Middle frontal gyrus (tissue), 1 donor: ENCODE results near the gene PTPRN2.
"Not testable (repeated sequence)": the region's sequence is repeated elsewhere in the genome, so short reads cannot be mapped to it uniquely, and the experiment has no call there.

Source experiments
- DNase-seq: peaks from one replicate; pipeline ENCODE4 v3.0.0-alpha.2; 2015; ENCODE audit warnings: low spot score; ENCODE audit errors: extremely low spot score

Gene PTPRN2

DNA sequence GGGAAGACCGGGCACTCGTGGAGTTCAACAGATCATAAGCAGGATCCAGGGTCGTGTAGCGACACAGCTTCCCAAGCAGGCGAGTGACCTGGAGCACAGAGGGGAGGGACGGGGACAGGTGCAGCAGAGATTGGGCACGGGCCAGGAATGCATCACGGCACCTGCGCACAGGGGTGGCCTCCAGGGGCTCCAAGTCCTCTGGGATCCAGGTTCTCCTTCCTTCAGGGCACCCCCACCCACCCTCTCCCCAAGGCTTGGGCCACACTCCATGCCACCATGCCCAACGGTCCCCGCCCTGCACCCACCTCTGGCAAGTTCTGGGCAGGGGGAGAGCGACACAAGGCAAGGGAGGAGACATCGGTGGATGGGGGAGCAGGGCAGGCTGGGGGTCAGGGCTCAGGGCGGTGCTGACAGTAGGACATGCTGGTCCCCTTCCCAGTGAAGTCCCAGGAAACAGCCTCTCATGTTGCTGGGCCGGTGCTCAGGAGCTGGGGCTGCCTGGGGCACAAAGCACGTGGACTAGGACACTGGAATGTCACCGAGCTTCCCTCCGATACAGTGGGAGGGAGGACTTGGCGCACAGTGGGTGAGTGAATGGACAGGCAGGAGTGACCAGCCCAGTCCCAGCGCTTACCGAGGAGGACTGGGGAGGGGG is 597.3 kb downstream of the PTPRN2 start:
- DNase-seq = no peak

DNA sequence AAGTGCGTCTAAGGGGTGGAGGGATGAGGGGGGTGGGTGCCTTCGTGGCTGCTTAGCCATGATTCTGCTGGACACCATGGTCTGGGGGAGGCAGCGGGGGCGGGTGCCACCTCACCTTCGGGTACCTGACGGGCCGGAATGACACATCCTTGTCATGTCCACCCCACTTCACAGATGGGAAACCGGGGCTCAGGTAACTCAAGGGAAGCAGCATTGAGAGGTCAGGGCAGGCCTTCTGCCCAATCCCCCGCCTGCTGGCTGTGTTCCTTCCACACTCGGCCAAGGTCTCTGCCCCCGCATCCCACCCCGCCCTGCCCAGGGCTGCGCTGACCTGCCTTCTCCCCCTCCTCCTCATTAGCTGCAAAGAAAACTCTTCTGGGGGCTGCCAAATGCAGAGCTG is 598.0 kb downstream of the PTPRN2 start:
- DNase-seq = no peak

DNA sequence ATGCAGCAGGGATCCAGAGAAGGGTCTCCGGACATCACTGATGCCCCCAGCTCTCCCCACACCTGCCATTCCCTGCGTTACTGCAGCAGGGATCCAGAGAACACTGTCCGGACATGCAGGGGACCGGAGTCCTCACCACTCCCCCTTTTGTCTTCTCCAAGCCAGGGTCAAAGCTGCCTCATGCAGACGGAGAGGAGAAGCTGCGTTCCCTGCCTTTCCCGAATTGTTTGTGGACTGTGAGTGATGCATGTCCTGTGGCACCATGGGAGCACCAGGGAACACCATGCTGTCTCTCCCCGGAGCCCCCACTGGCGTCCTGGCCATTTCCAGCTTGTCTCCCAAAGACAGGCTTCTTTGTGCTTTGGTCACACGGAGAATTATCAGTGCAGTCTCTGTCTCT is 599.7 kb downstream of the PTPRN2 start:
- DNase-seq = no peak

DNA sequence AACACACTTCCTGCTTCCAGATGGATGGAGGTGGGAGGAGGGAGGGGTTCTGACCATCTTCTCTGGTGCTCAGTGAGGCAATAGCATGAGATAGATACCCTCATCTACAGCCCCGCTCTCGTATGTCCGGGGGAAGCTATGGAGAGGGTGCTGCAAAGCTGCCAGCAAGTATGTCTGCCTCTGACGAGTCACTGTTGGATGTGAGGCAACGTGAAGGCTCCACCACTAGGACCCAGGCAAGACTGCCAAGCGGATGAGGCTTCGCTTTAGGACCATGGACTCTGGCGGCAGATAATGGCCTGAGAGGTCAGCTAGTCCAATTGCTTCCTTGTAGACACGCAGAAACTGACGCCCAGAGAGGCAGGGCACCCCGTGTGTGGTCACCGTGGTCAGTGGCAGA is 601.6 kb downstream of the PTPRN2 start:
- no peak for DNase-seq

DNA sequence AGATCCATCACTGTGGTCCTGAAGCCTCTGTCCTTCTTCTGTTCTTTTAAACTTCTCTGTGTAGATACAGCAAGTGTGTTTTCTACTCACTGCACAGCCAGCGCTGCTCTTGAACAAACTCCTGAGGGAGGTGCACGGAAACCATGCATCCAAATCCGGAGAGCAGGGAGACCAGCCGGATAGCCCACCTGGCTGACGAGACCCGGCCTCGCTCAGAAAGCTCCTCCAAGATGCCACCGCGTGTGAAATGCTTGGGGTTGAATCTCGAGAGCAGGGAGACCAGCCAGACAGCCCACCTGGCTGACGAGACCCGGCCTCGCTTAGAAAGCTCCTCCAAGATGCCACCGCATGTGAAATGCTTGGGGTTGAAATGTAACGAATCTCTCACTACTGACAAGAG is 602.0 kb downstream of the PTPRN2 start:
- no peak for DNase-seq

DNA sequence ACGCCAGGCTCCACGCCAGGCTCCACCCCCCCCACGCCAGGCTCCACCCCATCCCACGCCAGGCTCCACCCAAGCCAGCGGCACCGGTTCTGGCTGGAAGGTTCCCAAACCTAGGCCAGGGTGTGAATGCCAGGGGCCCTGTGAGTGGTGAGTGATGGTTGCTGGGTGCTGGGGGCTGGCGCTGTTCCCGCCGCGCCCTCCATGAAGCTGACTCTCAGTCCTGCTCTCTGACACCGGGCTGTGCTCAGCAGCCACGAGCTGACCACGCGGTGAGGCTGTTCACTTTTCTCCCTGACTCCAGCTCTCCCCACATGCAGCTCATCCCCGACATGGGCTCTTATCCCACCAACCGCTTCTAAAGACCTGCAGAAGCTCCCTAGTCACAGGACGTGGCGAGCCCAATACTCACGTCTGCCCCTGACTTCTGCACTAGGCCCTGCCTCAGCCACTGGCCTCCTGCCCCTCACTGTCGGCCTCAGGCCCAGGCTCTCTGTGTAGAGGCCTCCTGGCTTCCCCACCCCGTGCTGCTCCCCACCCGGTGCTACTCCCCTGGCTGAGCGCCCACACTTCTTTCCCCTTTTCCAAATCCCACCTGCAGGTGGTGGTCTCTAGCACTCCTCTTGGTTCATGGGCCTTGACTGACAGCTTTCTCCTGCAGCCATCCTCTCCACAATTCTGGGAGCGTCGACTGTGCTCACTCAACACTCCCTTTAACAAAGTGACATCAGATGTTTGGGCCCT is 603.0 kb downstream of the PTPRN2 start:
- no peak for DNase-seq

DNA sequence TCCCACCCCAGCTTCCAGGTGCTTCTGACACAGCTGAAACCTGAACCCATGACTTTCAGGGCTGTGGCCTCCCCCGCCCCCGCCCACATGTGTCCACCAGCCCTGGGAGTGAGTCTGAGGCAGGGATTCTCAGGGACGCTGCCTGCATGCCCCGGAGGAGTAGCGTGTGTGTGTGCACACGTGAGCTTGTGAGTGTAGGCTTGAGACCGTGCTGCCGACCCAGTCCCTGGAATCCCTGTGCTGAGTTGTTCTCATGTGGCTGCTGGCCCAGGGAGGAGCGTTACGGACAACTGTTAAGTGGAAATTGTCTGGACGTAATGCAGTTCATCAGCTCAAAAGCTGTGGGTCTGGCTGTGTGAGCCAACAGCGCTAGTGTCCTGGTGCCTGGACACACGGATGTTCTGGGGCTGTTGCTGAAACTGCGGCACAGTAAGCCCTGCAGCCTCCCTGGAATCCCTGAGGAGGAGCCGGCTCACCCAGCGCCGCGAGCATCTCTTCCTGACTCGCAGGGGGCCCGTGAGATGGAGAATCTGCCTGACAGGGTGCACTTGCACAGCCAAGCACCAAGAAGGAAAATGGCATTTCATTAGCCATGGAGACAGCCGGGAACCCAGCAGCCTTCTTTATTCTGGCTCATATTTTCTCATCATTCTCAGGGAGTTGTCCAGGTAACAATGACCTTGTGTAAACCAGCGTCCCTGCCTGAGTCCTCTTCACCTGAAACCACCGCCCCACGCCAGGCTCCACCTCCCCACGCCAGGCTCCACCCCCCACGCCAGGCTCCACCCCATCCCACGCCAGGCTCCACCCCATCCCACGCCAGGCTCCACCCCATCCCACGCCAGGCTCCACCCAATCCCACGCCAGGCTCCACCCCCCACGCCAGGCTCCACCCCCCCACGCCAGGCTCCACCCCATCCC is 603.9 kb downstream of the PTPRN2 start:
- no peak for DNase-seq

DNA sequence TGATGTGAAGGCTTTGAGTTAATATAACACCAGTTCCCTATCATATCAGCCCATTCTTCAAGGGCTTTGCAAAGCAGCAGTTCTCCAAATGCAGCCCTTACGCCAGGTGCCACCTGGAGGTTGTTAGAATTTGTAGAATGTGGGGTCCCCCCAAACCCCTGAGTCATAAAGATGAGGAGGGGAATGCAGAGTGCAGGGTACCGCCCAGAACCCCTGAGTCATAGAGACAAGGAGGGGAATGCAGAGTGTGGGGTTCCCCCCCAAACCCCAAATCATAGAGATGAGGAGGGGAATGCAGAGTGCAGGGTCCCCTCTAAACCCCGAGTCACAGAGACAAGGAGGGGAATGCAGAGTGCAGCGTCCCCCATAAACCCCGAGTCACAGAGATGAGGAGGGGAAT is 605.8 kb downstream of the PTPRN2 start:
- no peak for DNase-seq

DNA sequence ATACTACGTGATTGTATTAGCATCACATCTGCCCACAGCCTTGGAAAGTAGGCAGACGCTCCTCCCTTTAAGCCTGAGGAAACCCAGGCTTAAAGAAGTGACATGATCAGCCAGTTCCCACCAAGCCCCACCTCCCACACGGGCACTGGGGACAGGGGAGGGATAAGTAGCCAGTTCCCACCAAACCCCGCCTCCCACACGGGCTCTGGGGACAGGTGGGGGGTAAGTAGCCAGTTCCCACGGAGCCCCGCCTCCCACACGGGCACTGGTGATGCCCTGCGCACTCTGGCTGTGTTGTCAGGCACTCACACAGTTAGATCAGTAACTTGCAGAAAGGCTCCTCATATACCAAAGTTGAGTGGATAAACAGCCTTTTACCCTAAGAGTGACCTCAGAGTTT is 606.8 kb downstream of the PTPRN2 start:
- DNase-seq = no peak

DNA sequence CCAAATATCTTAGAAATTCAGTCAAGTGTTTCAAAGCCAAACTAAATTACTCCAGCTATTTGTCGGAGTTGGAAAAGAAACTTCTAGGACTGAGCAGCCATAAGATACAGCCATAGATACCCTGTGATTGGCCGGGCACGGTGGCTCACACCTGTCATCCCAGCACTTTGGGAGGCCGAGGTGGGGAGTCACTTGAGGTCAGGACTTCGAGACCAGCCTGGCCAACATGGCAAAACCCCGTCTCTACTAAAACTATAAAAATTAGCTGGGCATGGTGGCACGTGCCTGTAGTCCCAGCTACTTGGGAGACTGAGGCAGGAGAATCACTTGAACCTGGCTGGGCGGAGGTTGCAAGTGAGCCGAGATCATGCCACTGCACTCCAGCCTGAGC is 607.3 kb downstream of the PTPRN2 start:
- DNase-seq = not testable (repeated sequence)

DNA sequence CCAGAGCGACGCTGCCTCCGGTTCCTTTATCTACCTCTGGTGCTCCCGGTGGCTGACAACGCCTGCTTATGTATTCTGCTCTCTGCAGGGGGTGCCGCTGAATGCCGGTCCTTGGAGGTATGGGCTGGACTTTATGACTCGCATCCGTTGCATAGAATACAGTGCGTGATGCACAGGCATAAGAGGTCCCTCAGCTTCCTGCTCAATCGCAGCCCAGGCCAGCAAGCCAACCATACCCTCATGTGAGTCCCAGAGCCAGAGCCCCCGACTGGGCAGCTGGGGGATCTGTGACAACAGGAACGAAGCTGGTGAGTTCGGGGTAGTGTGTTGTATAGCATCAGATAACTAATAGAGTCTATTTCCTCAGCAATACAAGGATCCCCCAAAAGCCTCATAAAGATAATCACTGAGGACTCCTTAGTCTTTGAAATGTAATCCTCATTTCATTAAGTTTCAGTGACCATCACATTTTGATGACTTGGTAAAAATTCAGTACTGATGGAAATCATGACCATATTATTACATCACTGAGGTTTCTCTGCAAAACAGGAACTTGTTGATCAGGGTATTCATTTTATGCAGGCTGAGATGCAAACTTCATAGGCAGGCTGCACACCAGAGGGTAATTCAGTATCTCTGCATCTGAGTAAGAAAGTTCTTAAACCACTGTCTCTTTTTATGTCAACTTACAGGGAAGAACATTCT is 607.8 kb downstream of the PTPRN2 start:
- DNase-seq = no peak

DNA sequence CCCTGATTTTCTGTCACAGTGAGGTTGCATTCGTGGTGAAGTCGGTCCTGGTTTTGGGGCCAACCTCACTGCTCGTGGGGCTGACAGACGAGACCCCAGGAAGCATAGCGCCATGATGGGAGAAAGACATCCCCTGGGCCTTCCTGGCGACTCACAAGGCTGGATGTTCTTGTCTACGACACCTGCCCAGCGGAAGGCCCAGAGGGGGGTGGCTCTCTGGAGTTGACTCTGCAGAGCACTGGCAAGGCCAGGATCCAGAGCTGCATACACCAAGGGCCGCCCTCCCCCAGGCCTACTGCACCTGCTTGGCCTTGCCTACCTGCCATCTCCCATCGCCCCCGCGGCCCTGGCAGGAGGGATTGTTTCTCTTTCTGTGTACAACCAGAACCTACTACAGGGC is 608.9 kb downstream of the PTPRN2 start:
- no peak for DNase-seq

DNA sequence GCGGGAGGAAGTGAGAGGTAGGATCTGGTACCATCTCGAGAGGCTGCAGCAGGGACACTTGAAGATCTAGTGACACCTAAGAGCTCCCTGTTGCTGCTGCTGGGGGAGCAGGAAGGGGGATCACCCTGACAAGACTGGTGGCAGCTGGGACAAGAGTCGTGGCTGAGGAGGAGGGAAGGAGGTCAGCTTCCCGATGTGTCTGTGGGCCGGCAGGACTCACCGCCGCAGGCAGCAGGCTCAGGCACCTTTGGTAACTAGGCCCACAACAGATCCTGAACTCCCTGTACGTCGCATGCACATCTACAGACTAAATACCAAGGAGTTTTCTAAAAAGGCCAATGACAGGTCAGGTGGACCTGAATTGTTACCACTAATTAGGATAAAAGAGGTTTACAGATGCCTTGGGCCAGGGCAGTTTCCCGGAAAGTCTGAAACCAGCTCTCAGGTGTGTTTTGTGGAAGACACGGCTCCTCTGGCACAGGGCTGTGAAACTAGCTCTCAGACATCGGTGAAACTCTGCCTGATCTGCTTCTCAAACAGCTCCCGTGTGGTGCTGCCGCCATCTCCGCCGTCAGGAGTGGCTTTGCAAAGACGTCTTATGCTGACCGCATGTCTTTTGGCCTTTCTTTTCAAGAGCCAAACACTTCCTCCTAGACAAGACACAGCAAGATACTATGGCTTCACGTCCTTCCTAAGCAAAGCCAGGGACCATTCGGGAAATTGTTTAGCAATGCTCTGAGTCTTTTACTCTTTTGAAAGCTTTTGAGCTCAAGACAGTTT is 609.7 kb downstream of the PTPRN2 start:
- DNase-seq = no peak

DNA sequence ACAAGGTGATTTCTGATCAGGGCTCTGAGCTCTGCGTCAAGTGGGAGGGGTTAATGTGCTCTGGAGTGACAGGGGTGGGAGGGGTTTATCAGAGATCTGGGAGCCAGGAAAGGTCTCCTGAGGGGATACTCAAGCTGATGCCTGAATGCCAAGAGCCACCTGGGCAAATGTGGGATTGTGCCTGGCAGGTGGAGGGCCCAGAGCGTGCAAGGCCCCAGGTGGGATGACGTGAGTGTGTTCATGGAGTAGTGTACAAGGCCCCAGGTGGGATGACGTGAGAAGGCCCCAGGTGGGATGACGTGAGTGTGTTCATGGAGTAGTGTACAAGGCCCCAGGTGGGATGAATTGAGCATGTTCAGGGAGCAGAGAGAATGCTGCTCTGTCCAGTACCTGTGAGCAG is 610.3 kb downstream of the PTPRN2 start:
- DNase-seq = no peak

DNA sequence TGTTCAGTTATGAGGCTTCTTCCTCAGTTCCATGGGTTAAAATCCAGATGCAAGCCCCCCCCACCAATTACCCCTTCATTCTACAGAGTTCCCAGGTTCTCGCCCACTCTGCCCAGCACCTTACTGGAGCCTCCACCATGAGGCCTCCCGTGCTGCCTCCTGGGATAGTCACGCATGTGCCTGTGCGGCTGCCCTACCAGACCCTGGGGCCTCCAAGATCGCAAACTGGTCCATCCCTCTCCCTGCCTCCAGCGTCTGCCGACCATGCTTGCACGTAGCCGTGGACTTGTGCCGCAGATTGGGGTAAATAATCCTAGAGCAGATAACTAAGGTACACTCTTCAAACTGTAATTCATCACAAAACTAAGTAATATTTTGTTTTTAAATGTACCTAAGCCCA is 611.2 kb downstream of the PTPRN2 start:
- no peak for DNase-seq

DNA sequence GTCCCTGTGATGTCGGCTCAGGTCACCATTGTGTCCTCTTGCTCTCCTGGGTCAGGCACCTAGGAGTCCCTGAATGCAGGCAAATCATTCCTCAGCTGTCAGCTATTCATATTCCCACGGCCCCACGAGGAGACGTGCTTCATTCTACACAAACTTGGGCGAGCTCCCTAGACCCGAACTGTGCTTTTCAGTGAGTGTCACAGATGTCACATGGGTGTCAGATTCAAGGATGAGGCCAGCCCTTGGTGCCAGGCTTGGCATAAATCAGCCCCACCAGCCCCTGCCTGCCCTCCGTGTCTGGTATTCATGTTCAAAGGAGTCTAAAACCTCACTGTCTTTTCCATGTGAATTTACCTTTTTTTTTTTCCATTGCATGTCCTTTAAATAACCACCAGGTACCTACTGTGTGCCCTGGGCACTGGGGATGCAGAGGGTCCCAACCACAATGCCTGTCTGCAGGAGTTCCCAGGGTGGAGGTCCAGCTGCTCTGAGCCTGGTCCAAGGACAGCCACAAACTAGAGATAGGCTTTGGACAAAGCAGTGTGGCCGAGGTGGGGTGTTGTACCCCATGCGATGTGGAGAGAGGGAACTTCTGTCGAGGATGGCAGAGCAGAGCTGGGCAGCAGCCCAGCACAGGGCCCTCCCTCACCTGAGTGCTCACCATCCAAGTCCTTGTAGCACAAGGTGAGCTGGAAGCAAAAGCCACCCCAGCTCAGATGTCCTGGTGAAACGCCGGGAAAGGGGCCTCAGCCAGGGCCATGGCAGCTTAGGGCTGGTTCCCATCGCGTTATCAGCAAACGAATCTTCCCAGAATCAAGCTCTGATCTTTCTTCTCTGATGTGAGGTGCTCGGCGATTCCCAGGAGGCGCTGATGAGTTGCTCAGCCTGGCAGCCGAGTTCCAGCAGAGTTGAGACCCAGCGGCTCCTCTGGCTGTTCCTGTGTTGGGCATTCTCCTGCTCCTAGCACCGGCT is 611.9 kb downstream of the PTPRN2 start:
- DNase-seq = no peak

DNA sequence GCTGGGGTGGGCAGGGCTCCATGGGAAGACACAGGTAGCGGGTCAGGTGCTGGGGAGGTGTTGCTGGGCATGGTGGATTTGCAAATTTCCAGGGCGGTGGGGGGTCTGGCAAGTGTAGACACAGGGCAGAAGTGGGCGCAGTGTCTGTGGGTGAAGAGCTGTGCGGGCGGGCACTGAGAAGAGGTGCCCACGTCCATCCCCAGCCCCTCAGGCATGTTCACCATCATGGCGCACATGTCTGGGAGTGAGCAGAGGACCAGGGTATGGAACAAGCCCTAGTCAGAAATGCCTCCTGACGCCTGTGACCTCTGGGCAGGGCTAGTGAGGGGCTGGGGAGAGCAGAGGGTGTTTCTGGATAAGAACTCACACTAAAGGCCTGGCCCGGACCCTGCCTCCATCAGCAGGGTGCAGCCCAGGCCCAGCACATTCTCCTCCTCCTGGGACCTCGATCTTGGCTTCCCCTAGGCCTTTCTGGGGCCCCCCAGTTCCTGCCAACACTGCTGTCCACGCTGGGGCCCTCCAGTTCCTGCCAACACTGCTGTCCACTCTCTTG is 612.9 kb downstream of the PTPRN2 start:
- DNase-seq = no peak

DNA sequence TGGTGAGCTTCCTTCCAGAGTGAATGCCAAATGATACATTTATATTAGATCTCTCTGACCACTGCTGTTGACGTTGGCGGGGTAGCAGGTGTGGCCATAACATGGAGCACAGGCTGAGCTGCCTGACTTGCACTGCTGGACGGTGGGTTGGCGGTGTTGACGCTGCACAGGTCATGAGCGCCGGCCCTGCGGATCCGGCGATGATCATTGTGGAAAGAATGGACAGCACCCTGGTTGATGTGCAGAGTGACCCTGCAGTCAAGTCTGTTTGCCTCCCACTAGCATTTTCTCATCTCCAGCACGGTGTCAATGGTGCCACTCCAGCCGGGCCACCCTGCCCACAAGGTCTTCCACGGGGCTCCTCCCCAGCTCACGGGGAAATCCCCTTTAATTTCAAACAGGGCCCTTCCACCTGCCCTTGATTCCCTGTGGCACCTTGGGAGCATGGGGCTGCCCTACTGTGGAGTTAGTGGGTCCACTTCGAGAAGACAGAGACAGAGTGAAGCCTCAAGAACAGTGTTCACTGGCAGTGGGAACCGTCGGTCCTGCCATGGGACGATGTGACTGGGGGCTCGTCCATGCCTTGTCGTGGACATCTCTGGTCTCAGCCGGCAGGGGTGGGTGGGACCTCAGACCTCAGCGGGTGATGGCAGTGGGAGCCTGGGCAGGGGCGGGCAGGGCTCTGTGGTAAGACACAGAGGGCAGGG is 613.5 kb downstream of the PTPRN2 start:
- DNase-seq = no peak

DNA sequence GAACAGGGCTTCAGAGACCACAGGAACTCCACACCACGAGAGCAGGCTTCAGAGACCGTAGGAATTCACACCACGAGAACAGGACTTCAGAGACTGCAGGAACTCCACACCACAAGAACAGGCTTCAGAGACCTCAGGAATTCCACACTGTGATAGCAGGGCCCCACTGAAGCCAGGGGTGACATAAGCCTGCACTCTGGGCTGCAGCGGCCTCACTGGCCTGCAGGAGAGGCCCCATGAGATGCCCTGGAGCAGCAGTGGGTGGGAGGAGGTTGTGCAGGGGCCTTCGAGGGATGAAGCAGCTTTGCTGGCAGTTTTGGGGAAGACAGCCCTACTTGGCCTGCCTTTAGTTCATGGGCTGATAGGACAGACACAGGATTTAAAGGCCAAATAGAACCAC is 614.7 kb downstream of the PTPRN2 start:
- DNase-seq = no peak
